GM10266 (cell line): Measurements from ENCODE around the gene RNF103.

Experiments used
- DNase-seq: peaks from one replicate; pipeline ENCODE4 v3.0.0; 2012; ENCODE audit errors: extremely low spot score
- CTCF ChIP-seq: IDR thresholded peaks from 2 replicates; pipeline ENCODE4 v1.5.1; 2012; ENCODE audit warnings: mild to moderate bottlenecking, low read depth; ENCODE audit not compliant: control insufficient read depth, insufficient read depth; ENCODE audit errors: missing control alignments

RNF103 gene

GRCh38 chr2:86625096-86625495, 1.4 kb upstream of the RNF103 start:
- no peak for TF ChIP-seq CTCF
- DNase-seq, result no peak

GRCh38 chr2:86624267-86624547, 542 bp upstream of the RNF103 start:
- DNase-seq, result no peak
- TF ChIP-seq CTCF, result no peak

- TF ChIP-seq CTCF, result no peak
- DNase-seq, result peak; percentile 82
Measured at GRCh38 chr2:86623043-86623493, 597 bp downstream of the RNF103 start.

- no peak for TF ChIP-seq CTCF
- DNase-seq, result no peak
Measured at GRCh38 chr2:86622519-86623042, 1.1 kb downstream of the RNF103 start.

GRCh38 chr2:86621280-86621943, 2.3 kb downstream of the RNF103 start:
- TF ChIP-seq CTCF, result no peak
- DNase-seq, result no peak

GRCh38 chr2:86617738-86618137, 5.9 kb downstream of the RNF103 start:
- peak; percentile 34 for DNase-seq

More at GRCh38 chr2:86617738-86618137, 5.9 kb downstream of the RNF103 start:
- TF ChIP-seq CTCF, result no peak
